Measurements from ENCODE around the gene MAP3K10. TPM values are rescaled to one million over a fixed set of nuclear protein-coding genes. Genes with fewer than 3 reads are reported as not detected.
A peak's percentile ranks its signal among the peaks of the same experiment; 100 is the strongest.

The MAP3K10 gene
- total and polyA plus RNA-seq, 2 of the 13 experiments (the other 11 are each of a cell fraction or from before 2014, with no cell fraction given): 3.4 to 5.0 TPM

DNA sequence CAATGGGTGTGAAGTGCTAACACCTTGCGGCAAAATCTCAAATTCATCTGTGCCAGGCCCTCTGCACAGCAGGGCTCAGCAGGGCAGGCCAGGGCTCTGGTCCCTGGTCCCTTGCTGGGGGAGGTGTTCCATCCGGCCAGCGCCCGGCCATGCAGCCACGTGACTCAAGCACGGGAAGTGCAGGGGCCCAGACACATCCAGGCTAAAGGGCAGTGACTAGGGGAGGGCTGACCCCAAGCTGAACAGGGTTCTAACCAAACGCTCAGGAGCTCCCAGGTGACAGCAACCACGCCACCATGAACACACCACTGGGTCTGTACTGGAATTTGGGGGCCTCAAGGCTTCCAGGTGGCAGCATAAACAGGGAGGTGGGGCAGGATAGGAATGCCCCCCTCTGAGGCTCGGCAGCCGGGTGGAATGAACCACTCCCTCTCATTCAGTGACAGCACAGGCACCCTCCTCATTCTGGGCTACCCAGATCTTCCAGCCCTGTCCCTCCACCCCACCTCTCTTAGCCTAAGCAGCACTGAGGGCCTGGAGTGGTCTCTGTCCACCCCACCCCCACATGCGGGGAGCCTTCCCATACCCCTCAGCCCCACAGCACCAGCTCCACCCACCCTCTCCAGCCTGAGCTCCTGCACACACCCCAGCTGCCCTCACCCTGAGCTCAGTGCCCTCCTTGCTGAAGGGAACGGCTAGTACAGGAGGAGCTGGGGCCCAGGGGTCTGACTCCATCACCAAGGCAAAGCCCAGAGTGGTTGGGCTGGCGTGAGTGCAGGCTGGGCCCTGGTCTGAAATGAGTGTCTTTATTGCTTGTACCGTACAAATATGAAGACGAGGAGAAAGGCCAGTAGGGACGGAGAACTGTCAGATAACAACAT is 40.6 kb downstream of the MAP3K10 start (continued):
- TF ChIP-seq, protein P1, sequence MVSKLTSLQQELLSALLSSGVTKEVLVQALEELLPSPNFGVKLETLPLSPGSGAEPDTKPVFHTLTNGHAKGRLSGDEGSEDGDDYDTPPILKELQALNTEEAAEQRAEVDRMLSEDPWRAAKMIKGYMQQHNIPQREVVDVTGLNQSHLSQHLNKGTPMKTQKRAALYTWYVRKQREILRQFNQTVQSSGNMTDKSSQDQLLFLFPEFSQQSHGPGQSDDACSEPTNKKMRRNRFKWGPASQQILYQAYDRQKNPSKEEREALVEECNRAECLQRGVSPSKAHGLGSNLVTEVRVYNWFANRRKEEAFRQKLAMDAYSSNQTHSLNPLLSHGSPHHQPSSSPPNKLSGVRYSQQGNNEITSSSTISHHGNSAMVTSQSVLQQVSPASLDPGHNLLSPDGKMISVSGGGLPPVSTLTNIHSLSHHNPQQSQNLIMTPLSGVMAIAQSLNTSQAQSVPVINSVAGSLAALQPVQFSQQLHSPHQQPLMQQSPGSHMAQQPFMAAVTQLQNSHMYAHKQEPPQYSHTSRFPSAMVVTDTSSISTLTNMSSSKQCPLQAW (CRISPR knock-in tag; IDR thresholded peaks at IDR 0.05): peak; percentile 66
- TF ChIP-seq ZNF883 (CRISPR knock-in tag; IDR thresholded peaks at IDR 0.05; ENCODE audit: not compliant biosample characterization) (peak; percentile 41), ZBTB42 (CRISPR knock-in tag; IDR thresholded peaks at IDR 0.05) (no peak), ETS1 (CRISPR knock-in tag; IDR thresholded peaks at IDR 0.05) (no peak), BRD4 (CRISPR knock-in tag; IDR thresholded peaks at IDR 0.05) (peak; percentile 90), ZNF550 (CRISPR knock-in tag; IDR thresholded peaks at IDR 0.05; ENCODE audit: borderline replicate concordance) (no peak), ZNF12 (CRISPR knock-in tag; IDR thresholded peaks at IDR 0.05) (no peak; the same call in 1 of the 2 replicates), NKX3-1 (CRISPR knock-in tag; IDR thresholded peaks at IDR 0.05) (no peak)
- TF ChIP-seq, protein P2, sequence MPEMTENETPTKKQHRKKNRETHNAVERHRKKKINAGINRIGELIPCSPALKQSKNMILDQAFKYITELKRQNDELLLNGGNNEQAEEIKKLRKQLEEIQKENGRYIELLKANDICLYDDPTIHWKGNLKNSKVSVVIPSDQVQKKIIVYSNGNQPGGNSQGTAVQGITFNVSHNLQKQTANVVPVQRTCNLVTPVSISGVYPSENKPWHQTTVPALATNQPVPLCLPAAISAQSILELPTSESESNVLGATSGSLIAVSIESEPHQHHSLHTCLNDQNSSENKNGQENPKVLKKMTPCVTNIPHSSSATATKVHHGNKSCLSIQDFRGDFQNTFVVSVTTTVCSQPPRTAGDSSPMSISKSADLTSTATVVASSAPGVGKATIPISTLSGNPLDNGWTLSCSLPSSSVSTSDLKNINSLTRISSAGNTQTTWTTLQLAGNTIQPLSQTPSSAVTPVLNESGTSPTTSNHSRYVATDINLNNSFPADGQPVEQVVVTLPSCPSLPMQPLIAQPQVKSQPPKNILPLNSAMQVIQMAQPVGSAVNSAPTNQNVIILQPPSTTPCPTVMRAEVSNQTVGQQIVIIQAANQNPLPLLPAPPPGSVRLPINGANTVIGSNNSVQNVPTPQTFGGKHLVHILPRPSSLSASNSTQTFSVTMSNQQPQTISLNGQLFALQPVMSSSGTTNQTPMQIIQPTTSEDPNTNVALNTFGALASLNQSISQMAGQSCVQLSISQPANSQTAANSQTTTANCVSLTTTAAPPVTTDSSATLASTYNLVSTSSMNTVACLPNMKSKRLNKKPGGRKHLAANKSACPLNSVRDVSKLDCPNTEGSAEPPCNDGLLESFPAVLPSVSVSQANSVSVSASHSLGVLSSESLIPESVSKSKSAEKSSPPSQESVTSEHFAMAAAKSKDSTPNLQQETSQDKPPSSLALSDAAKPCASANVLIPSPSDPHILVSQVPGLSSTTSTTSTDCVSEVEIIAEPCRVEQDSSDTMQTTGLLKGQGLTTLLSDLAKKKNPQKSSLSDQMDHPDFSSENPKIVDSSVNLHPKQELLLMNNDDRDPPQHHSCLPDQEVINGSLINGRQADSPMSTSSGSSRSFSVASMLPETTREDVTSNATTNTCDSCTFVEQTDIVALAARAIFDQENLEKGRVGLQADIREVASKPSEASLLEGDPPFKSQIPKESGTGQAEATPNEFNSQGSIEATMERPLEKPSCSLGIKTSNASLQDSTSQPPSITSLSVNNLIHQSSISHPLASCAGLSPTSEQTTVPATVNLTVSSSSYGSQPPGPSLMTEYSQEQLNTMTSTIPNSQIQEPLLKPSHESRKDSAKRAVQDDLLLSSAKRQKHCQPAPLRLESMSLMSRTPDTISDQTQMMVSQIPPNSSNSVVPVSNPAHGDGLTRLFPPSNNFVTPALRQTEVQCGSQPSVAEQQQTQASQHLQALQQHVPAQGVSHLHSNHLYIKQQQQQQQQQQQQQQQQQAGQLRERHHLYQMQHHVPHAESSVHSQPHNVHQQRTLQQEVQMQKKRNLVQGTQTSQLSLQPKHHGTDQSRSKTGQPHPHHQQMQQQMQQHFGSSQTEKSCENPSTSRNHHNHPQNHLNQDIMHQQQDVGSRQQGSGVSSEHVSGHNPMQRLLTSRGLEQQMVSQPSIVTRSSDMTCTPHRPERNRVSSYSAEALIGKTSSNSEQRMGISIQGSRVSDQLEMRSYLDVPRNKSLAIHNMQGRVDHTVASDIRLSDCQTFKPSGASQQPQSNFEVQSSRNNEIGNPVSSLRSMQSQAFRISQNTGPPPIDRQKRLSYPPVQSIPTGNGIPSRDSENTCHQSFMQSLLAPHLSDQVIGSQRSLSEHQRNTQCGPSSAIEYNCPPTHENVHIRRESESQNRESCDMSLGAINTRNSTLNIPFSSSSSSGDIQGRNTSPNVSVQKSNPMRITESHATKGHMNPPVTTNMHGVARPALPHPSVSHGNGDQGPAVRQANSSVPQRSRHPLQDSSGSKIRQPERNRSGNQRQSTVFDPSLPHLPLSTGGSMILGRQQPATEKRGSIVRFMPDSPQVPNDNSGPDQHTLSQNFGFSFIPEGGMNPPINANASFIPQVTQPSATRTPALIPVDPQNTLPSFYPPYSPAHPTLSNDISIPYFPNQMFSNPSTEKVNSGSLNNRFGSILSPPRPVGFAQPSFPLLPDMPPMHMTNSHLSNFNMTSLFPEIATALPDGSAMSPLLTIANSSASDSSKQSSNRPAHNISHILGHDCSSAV (CRISPR knock-in tag; IDR thresholded peaks at IDR 0.05; ENCODE audit: borderline replicate concordance): no peak
- TF ChIP-seq, protein P3, sequence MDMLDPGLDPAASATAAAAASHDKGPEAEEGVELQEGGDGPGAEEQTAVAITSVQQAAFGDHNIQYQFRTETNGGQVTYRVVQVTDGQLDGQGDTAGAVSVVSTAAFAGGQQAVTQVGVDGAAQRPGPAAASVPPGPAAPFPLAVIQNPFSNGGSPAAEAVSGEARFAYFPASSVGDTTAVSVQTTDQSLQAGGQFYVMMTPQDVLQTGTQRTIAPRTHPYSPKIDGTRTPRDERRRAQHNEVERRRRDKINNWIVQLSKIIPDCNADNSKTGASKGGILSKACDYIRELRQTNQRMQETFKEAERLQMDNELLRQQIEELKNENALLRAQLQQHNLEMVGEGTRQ (IDR thresholded peaks at IDR 0.05; ENCODE audit: low read depth, low read length): peak; percentile 86
- TF ChIP-seq, protein P3 (CRISPR knock-in tag; IDR thresholded peaks at IDR 0.05; ENCODE audit: borderline replicate concordance): peak; percentile 95
- TF ChIP-seq, protein P4, sequence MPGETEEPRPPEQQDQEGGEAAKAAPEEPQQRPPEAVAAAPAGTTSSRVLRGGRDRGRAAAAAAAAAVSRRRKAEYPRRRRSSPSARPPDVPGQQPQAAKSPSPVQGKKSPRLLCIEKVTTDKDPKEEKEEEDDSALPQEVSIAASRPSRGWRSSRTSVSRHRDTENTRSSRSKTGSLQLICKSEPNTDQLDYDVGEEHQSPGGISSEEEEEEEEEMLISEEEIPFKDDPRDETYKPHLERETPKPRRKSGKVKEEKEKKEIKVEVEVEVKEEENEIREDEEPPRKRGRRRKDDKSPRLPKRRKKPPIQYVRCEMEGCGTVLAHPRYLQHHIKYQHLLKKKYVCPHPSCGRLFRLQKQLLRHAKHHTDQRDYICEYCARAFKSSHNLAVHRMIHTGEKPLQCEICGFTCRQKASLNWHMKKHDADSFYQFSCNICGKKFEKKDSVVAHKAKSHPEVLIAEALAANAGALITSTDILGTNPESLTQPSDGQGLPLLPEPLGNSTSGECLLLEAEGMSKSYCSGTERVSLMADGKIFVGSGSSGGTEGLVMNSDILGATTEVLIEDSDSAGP (CRISPR knock-in tag; IDR thresholded peaks at IDR 0.05; ENCODE audit: borderline replicate concordance): peak; percentile 82

Measured in HepG2 (cell line).